Suppressor macrophage (primary cell): ENCODE data around the gene CERKL.
A peak's percentile ranks its signal among the peaks of the same experiment; 100 is the strongest.

ENCODE experiments used
- DNase-seq, 4 experiments: peaks; one replicate each; pipeline ENCODE4 v3.0.0-alpha.2; 2020 to 2022

The CERKL gene

GRCh38 chr2:181575024-181575649 is 81.8 kb downstream of the CERKL start:
- no peak for DNase-seq

- no peak for DNase-seq
Measured at GRCh38 chr2:181574321-181574720, 82.6 kb downstream of the CERKL start.

GRCh38 chr2:181573140-181573736 is 83.7 kb downstream of the CERKL start:
- DNase-seq, result peak; percentile 18 to 59 (median 42)

- DNase-seq, result peak in 2 of 4 experiments; percentile 11 to 23
Measured at GRCh38 chr2:181570833-181571661, 85.9 kb downstream of the CERKL start.

- no peak for DNase-seq
Measured at GRCh38 chr2:181570059-181570458, 86.8 kb downstream of the CERKL start.

DNA sequence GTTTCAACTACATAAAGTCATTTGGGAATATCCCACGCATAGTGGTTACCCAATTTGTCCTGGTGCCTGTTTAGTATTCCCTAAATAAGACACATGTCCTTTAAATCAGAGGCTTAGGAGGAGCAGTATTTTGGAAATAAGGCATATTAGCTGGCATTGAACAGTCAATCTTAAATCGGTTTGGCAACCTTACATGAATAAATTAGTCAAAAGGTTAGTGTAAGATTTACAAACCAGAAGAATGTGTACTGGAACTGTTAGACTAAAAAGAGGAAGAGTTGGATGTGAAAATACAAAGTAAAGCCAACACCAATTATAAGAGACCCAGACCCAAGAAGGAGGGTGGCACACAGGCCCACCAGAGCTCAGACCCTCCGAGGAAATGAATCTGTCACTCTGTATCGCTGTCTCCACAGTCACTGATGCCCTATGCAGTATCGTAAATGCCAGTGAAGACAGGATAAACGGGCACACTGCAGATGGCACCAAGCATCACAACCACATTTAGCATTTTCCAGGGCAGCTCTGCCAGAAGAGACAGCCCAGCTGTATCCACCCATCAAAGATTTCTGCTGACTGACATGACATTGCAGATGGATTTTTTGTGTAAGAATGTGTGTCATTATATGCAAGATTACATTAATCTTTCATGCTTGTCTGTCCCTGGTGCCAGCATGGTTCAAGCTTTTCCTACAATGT is 90.4 kb downstream of the CERKL start:
- no peak for DNase-seq

- no peak for DNase-seq
Measured at GRCh38 chr2:181563101-181563692, 93.7 kb downstream of the CERKL start.

- no peak for DNase-seq
Measured at GRCh38 chr2:181558371-181558770, 98.5 kb downstream of the CERKL start.

GRCh38 chr2:181554061-181554830 is 102.7 kb downstream of the CERKL start:
- DNase-seq, result no peak

DNA sequence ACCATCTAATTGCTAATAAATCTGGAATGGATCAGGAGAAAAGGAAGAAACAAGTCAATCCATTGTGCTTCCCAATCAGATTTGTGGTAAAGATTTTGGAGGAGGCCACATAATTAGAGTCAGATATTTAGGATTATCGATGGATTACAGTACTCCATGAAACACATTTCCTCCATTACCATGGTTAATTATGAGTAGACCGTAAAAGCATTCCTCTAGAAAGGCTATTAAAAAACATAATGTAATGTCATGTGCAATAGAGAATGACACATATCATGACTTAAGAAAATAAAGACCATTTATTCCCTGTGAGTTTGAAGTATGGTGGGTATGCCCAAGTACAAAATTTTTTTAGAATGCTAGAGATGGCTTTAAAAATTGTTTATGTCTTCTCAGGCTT is 103.7 kb downstream of the CERKL start:
- DNase-seq, result no peak

DNA sequence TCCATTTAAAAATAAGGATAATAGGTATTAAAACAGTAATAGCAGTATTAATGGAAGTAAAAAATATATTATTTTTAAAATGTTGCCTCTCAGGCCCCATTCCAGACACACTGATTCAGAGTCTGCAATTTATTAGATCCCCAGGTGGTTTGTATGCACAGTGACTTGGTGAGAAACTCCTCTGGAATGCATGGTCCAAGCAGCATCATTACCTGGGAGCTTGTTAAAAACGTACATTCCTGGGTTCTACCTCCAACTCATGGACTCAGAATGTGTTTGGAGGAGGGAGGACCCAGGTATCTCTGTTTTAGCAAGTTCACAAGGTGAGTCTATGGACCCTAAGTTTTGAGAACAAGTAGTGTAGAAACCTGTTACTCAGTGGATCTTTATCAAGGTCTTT is 104.1 kb downstream of the CERKL start:
- DNase-seq, result no peak

GRCh38 chr2:181546086-181546485 is 110.8 kb downstream of the CERKL start:
- DNase-seq, result no peak

- DNase-seq, result no peak
Measured at GRCh38 chr2:181542170-181542569, 114.7 kb downstream of the CERKL start.

DNA sequence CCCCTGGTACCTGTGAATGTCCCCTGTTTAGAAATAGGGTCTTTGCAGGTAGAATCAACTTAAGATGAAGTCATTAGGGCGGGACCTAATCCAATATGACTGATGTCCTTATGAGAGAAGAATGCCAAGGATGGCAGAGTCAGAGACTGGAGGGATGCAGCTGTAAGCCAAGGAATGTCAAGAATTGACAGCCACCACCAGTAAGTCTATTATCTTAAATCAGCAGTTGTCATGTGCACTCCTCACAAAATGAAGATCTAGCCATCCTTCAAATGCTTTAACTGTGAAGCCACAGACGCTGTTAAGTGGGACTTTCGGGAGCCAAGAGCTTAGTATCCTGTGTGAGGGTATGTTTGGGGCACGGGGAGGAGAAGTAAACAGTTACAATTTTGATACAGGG is 116.5 kb downstream of the CERKL start:
- no peak for DNase-seq

- DNase-seq, result no peak
Measured at GRCh38 chr2:181536730-181537129, 120.2 kb downstream of the CERKL start.

GRCh38 chr2:181528441-181528840 is 128.5 kb downstream of the CERKL start:
- no peak for DNase-seq

GRCh38 chr2:181527058-181527457 is 129.8 kb downstream of the CERKL start:
- no peak for DNase-seq

DNA sequence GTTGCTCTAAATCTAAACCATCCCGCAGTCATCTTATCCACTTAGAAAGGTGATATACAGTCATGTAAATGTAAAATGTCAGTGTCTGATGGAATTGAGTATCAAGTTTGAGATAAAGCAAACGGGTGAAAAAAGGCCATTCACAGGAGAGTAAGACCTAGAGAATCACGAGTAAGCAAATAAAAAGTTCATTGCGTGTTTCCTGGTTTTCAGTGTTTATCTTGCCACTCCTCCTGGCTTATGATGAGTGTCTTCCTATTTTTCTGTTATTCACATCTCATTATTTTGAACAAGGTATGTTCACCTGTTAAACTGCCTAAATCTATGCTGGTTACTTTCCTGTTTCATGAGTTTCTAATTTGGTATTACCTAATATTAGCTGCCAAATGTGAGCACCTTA is 130.9 kb downstream of the CERKL start:
- DNase-seq, result no peak

DNA sequence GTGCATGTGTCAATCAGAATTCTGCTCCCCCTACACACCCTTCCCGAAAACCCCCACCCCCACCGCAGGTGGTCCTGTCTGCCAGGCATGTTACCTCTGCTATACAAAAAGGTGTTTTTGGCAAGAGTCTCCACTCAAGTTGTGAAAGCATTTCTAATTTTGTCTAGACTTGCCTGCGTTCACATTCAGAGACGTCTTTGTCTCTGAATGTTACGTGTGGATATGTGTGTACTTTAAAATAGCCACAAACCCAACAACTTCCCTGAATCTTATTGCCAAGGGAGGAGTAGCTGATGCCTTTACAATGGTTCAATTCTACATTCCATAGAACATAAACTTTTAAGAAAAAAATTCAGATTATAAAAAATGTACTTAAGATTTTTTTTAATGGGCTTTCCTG is 133.1 kb downstream of the CERKL start:
- DNase-seq, result no peak

GRCh38 chr2:181520253-181520652 is 136.7 kb downstream of the CERKL start:
- DNase-seq, result no peak

DNA sequence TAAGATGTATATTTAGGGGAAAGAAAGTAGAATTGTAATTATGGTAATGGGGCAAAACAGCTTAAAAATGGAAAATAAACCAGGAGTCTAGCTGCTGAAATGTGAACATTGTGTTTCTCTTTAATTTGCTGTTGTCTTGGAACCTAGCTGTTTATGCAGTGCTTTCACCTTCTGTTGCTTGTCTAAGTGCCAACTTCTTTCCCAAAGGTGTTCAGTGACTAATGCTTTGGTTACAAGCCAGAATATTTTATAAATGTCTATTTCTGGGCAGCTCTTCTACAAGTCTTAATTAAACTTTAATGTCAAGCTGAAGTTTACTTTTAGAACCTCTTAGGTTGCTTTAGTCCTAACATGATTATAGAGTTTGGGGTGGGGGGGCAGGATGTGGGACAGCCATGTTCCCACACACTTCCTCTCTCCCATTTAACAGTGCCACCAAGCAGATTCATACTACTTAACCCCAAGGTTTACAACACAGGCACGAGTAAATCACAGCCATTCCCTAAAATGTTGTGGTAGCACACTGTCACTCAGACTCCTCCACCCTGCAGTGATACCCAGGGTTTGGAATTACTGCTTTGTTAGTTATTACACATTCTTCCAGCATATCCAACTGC is 139.1 kb downstream of the CERKL start:
- peak in 3 of 4 experiments; percentile 2 to 15 (median 3) for DNase-seq

DNA sequence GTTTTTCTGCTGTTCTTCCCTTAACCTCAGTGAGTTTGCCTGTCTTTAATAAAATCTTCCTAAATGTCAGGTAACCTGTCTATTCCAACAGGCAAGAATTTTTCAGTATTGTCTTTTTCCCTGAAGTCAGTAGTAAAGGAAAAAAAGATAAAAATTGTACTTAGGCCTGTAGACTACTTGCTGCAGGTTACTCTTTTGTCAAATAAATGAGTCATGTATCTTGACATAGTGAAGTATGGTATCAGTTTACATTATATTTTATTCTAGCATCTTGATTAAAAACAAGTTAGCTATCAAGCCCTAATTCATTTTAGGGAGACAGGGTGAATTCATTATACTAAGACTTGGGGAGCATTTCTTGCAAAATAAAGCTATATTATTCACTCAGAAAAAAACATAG is 139.9 kb downstream of the CERKL start:
- no peak for DNase-seq
